ENCODE results near the gene FBXL7. TPM values are rescaled to one million over a fixed set of nuclear protein-coding genes. Genes with fewer than 3 reads are reported as not detected.

Gene FBXL7
- total RNA-seq, 2 experiments from 2014 or later: not detected

DNA sequence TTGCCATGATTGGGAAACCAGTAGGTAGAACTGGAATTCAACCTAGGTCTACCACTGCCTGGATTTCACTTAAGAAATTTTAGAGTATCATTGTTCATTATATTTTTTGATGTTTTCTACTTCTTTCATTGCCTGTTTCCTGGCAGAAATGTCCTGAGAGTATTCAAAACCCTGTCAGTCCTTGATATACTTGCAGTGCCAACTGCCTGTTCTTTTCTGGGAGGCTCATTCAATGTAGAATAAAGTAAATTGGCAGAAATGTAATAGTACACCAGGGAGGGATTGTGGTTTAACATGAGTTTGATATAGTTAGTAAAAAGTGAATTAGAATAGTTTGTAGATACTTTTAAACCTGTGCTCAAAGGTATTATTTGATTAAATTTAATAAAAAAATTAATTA, 286.3 kb downstream of the FBXL7 start:
- Histone ChIP-seq H4K20me1 (ENCODE audit: insufficient read depth, low read length) (no peaks in the 10 kb centered on the region), H3K4me2 (ENCODE audit: low read length) (no peak overlapping the region), H3K9me2 (ENCODE audit: insufficient read depth, low read length) (no peaks in the 10 kb centered on the region), H3K79me2 (ENCODE audit: insufficient read depth, low read depth, low read length) (no peaks in the 10 kb centered on the region), H3K27ac (ENCODE audit: low read depth, low read length, poor library complexity, severe bottlenecking) (no peak overlapping the region), H3K4me3 (ENCODE audit: low read depth, low read length, poor library complexity, severe bottlenecking) (no peak overlapping the region), H2AFZ (ENCODE audit: low read length) (no peak overlapping the region), H3K36me3 (ENCODE audit: insufficient read depth, low read length) (no peaks in the 10 kb centered on the region), H3K4me1 (ENCODE audit: insufficient read depth, low read length, poor library complexity, severe bottlenecking) (no peaks in the 10 kb centered on the region), H3K9me3 (ENCODE audit: low read length) (no peaks in the 10 kb centered on the region)
- no TSS peak for BruUV-seq (replicated peaks)
- TF ChIP-seq EZH2phosphoT487 (IDR thresholded peaks at IDR 0.05; ENCODE audit: borderline replicate concordance, low read depth, low read length): no peak
- TF ChIP-seq, protein P1, sequence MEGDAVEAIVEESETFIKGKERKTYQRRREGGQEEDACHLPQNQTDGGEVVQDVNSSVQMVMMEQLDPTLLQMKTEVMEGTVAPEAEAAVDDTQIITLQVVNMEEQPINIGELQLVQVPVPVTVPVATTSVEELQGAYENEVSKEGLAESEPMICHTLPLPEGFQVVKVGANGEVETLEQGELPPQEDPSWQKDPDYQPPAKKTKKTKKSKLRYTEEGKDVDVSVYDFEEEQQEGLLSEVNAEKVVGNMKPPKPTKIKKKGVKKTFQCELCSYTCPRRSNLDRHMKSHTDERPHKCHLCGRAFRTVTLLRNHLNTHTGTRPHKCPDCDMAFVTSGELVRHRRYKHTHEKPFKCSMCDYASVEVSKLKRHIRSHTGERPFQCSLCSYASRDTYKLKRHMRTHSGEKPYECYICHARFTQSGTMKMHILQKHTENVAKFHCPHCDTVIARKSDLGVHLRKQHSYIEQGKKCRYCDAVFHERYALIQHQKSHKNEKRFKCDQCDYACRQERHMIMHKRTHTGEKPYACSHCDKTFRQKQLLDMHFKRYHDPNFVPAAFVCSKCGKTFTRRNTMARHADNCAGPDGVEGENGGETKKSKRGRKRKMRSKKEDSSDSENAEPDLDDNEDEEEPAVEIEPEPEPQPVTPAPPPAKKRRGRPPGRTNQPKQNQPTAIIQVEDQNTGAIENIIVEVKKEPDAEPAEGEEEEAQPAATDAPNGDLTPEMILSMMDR (conservative IDR thresholded peaks at IDR 0.05; ENCODE audit: low read length): no peak
- intact Hi-C loops (cut with micrococcal nuclease; ENCODE audit: unreplicated experiment): no loop called here
- ChIA-PET POLR2A (no interaction called here), CTCF (ENCODE audit: unreplicated experiment) (no interaction called here)
- DNase-seq (ENCODE audit: low spot score): no peak

DNA sequence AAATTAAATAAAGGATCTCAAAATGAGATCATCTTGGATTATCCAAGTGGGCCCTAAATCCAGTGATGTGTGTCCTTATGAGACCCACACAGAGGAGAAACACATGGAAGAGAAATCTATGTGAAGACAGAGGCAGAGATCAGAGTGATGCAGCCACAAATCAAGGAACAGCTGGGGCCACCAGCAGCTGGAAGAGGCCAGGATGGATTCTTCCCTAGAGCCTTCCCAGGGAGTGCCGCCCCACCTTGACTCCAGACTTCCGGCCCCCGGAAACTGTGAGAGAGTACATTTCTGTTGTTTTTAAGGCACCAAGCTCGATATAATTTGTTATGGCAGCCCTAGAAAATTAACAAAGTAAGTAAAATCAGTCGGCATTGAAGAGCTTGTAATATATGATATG, 286.9 kb downstream of the FBXL7 start:
- Histone ChIP-seq H3K9me2 (ENCODE audit: insufficient read depth, low read length) (no peaks in the 10 kb centered on the region), H3K4me2 (ENCODE audit: low read length) (no peak overlapping the region), H3K9me3 (ENCODE audit: low read length) (no peaks in the 10 kb centered on the region), H3K27ac (ENCODE audit: low read depth, low read length, poor library complexity, severe bottlenecking) (no peak overlapping the region), H2AFZ (ENCODE audit: low read length) (no peak overlapping the region), H3K79me2 (ENCODE audit: insufficient read depth, low read depth, low read length) (no peaks in the 10 kb centered on the region), H3K4me1 (ENCODE audit: insufficient read depth, low read length, poor library complexity, severe bottlenecking) (no peaks in the 10 kb centered on the region), H4K20me1 (ENCODE audit: insufficient read depth, low read length) (no peaks in the 10 kb centered on the region), H3K4me3 (ENCODE audit: low read depth, low read length, poor library complexity, severe bottlenecking) (no peak overlapping the region), H3K36me3 (ENCODE audit: insufficient read depth, low read length) (no peaks in the 10 kb centered on the region)
- ChIA-PET CTCF (ENCODE audit: unreplicated experiment) (no interaction called here), POLR2A (no interaction called here)
- no peak for DNase-seq (ENCODE audit: low spot score)
- no TSS peak for BruUV-seq (replicated peaks)
- intact Hi-C loops (cut with micrococcal nuclease; ENCODE audit: unreplicated experiment): no loop called here
- TF ChIP-seq EZH2phosphoT487 (IDR thresholded peaks at IDR 0.05; ENCODE audit: borderline replicate concordance, low read depth, low read length): no peak
- TF ChIP-seq, protein P1 (conservative IDR thresholded peaks at IDR 0.05; ENCODE audit: low read length): no peak

DNA sequence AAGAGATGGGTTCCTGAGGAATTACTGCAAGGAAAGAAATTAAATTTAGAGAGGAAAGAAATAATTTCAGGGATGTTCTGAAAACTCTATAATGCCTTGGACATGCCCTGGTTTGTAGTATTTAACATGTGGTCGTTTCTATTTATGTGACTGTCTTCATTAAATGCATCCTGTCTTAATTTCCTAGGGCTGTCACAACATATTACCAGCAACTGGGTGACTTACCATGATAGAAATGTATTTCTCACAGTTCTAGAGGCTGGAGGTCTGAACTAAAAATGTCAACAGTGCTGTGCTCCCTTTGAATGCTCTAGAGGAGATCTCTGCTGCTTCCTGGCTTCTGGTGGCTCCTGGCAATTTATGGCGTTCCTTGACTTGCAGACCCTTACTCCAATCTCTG, 287.7 kb downstream of the FBXL7 start:
- Histone ChIP-seq H3K36me3 (ENCODE audit: insufficient read depth, low read length) (no peaks in the 10 kb centered on the region), H3K4me2 (ENCODE audit: low read length) (no peak overlapping the region), H3K79me2 (ENCODE audit: insufficient read depth, low read depth, low read length) (no peaks in the 10 kb centered on the region), H3K9me2 (ENCODE audit: insufficient read depth, low read length) (no peaks in the 10 kb centered on the region), H3K4me3 (ENCODE audit: low read depth, low read length, poor library complexity, severe bottlenecking) (no peak overlapping the region), H3K27ac (ENCODE audit: low read depth, low read length, poor library complexity, severe bottlenecking) (no peak overlapping the region), H2AFZ (ENCODE audit: low read length) (no peak overlapping the region), H4K20me1 (ENCODE audit: insufficient read depth, low read length) (no peaks in the 10 kb centered on the region), H3K9me3 (ENCODE audit: low read length) (no peaks in the 10 kb centered on the region), H3K4me1 (ENCODE audit: insufficient read depth, low read length, poor library complexity, severe bottlenecking) (no peaks in the 10 kb centered on the region)
- intact Hi-C loops (cut with micrococcal nuclease; ENCODE audit: unreplicated experiment): no loop called here
- DNase-seq (ENCODE audit: low spot score): no peak
- POLR2A ChIA-PET: no interaction called here
- BruUV-seq (replicated peaks): no TSS peak
- CTCF ChIA-PET (ENCODE audit: unreplicated experiment): no interaction called here
- TF ChIP-seq EZH2phosphoT487 (IDR thresholded peaks at IDR 0.05; ENCODE audit: borderline replicate concordance, low read depth, low read length): no peak
- TF ChIP-seq, protein P1 (conservative IDR thresholded peaks at IDR 0.05; ENCODE audit: low read length): no peak
